ENCODE results near the gene CADM3.

Gene CADM3

DNA sequence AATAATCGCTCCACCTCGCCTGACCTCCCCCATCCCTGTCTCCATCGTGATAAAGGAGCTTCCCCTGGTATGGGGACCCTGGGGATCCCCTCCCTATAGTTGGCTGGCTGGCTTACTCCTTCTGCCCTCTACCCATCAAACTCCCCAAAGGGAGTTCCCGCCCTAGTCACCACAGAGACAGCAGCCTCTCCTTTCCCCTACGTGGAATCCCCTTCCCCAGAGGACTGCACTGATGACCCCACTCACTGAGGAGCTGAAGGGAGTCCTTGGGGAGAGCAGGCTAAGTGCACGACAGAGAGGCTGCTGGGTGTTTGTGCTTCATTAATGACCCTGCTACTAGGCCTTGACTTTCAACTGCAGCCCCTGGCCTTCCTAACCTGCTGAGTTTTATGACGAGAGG is 1.9 kb downstream of the CADM3 start:
- DNase-seq (ENCODE audit: low spot score), result no peak

DNA sequence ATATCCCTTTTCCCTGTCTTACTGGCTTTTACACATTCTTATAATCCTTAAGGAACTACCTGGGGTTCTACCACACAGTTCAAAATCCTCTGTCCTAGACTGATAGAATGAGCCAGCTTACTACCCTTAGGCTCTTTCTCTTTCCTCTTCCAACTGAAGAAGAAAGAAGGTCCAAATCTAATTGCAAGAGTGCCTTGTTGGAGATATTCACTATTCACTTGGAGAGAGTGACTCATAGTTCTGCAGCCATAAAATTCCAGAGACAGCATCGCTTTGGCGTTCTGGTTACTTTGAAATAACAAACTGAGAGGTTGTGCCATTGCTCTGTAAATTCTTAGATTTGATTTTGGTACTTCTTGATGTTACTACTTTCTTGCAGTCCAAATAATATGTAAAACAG is 4.2 kb downstream of the CADM3 start:
- DNase-seq (ENCODE audit: low spot score), result no peak

DNA sequence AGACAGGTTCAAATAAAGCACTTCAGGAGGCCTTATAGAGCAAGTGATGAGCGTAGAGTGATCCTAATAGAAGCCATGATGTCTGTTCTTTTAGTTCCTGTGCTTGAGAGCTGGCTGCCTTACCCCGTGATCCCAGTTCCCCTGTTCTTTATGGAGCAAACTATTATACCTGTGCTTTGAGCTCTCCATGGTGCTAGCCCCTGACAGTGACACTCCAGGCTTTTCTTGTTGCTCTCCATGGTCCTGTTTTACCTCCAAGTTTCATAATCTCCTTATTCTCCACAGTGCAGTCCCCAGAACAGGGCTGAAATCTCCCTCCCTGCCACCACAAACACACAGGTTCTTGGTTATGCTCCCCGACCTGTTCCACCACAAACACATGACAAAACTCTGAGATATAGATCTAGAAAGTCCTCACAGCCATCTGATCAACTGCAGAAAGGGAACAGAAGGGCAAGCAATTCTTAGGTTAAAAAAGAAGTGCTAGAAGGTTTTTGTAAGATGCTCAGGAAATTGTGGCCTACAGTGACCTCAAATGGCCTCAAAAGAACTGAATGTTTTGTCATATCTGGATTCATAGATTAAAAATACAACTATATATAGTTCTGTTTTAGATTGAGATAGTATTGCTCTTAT is 6.0 kb downstream of the CADM3 start:
- no peak for DNase-seq (ENCODE audit: low spot score)

DNA sequence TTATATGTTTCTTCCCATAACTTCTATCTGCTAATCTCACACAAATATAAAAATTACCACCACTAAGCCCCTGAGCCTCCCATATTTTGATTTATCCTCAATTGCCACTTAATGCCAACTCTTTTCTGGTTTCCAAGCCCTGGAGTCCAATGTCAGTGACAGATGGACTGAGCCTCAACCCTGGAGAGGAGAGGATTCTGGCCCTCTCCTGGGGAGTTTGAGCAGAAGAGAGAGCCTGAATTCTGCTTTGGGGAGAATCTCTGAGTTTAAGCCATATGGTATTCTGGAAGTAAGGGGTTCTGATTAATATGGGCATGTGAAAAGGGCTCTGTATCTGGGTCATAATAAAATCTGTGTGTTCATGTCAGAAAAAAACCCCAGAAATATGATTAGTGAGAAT is 8.5 kb downstream of the CADM3 start:
- no peak for DNase-seq (ENCODE audit: low spot score)

DNA sequence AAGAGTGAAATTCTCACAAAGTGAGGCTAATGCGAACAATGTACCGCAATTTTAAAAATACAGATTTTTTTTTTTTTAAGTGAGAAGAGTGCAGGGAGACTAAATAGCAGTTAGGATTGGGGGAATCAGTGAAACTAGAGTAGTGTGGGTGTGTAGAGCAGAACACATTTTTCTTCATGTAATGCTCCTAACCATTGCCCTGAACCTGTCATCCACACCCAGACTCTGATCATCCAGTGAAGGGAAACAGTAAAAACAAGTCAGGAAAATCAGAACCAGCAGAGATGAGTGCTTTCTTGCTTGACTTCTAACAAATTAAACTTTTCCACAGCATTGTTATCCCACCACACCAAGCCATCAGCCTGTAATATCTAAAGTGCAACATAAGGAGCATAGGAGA is 9.1 kb downstream of the CADM3 start:
- no peak for DNase-seq (ENCODE audit: low spot score)

DNA sequence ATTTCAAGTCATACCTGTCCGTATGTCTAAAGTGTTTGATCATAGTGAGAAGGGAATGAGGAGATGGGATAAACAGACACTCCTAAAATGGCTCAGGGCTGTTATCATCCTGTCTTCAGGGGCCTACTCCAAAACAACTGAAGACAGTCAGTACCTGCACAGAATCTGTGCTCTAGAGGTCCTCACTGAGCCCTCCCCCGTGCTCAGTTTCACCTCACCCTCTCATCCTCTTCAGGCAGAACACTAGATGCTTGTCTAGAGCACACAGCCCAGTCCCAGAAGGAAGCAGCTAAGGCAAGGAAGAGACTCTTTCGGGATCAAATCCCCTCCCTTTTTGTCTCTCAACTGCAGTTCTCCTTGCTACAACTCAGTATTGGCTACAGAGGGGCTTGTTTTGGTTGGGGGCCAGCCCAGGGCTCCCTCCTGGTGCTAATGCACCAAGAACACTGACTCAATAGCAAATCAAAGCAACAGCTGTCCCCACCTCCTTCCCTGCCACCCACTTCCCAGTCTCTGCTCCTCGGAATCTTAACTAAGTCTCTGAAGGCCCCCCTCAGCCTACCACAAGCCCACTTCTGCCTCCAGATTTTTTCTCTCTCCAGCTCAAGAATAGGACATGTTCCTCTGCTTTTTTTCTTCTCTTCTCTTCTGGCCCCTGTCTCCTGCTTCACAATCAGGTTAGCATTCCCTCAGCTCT is 10.1 kb downstream of the CADM3 start:
- no peak for DNase-seq (ENCODE audit: low spot score)

DNA sequence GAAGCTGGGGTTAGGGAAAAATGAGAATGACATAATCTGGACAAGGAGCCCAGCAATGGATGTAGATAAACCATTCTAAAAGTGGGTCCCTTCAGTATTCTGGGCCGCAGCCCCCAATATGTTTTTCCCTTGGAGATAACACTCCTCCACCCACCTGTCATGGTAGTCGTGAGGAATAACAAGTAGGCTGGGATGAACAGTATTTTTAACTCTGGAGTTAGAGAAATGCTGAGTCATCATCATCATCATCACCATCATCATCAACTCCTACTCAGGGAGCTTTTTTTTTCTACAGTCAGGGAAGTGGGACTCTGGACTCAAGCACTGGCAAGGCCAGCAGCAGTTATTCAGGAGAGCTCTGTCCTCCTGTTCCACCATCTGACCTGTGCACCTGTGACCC is 12.8 kb downstream of the CADM3 start:
- DNase-seq (ENCODE audit: low spot score), result no peak

DNA sequence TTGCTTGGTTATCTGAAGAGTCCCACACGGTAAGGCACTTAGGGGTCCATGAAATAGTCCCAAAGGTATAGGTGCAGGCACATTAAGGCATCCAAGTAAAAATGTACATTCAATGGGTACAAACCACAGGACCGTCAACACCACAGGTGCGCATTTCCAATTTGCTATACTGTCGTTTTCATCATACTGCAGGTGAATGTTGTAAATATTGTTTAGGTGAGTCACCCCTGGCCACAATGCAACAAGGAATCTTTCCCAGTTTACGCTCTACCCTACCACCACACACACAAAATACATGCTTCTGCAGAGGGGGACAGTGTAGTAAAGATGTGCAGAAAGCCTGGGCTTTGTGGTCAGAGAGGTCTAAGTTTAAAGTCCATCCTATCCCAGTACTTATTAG is 13.7 kb downstream of the CADM3 start:
- DNase-seq (ENCODE audit: low spot score), result no peak

DNA sequence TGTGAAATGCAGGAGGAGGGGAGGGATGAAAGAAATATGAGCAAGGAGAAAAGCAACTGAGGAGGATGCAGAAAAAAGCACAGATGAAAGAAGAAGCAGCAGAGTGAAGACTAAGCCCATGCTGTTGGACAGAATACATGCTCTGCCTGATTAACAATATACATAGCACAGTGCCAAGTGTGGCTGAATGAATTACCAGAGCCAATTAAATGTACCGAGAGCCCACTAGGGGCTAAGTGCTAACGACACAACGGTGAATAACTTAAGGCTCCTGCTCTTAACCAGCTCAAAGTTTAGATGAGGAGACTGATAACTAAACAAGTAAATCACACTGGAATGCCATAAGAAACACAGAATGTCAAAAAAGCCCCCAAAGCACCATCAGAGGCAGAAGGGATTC is 15.6 kb downstream of the CADM3 start:
- no peak for DNase-seq (ENCODE audit: low spot score)

DNA sequence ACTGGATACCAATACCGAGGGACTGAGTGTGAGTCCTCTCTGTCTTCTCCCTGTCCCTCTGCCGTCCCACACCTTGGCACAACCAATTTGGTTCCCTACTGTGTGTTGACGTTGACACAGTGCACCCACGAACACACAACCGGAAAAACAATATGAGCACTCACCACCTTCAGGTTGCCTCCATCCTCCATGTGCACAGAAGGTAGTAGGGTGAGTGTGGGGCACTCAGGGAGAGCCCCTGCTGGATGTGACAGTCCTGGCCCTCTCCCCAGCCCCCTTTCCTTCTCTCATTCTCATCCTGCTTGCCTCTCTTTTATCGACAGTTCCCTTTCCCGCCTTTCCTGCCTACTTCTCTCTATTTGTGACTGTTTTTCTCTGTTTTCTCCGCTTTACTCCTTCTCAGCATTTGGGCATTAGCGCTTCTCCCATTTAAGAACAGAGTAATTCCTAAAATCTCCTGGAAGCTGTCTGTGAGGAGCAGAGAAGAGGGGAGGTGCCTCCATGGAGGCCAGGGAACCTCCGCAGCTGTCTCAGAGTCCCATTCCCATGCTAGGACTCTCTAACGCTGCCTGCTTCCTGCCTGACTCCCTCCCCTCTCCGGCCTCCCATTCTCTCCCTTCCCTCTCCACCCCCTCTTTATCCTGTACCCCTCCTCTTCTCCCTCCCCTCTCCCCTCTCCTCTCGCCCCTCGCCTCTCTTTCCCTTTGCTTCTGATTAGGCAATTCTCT is 16.4 kb downstream of the CADM3 start:
- no peak for DNase-seq (ENCODE audit: low spot score)

DNA sequence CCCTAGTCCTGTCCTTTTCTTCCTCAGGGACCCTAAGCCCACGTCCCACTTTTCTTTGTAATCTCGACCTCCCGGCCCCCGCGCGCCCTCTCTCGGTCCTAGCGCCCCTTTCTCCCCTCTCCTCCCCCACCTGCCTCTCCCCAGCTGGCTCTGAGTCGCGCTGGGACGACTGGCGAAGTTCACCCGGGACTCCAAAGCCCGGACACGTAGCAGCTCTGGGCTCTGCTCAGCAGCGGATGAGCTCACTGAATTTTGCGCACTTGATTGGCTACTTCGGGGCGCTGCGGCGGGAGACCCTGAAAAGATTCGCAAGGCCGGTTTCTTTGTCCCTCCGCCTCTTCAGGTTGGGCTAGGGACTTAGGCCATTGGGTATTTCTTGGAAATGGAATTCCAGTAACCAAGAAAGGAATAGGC is 17.0 kb downstream of the CADM3 start:
- DNase-seq (ENCODE audit: low spot score), result no peak

DNA sequence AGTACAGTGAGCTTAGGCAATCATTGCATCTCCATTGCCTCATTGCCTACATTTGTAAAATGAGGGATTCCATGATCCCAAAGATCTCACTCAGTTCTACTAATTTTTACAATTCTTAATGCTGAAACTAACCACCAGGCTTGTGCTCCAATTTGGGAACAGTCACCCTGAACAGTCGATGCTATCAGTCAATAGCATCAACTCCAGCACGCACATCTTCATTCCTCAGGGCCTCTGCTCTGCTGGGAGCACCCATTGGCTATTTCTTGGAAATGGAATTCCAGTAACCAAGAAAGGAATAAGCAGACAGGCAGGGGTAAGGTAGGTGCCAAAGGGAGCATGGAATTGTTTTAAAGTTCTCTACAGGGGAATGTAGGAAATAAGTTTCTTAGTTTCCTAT is 19.0 kb downstream of the CADM3 start:
- no peak for DNase-seq (ENCODE audit: low spot score)

DNA sequence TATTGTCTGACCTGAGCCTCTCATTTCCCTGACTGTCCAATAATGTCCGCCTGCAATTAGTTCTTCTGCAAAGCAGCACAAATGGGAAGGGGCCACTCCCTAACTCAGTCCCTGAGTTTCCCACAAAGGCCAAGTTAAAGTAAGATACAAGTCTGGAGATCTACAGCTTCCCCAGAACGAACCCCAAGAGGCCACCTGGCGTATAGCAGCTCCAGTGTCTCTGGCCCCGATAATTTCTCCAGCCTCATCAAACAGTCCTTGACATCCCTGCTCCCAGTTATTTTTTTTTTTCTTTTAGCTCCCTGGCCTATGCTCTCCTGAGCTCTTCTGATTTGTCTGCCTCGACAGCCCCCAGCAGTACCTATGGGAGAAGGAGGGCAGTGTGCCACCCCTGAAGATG is 25.1 kb downstream of the CADM3 start:
- DNase-seq (ENCODE audit: low spot score), result no peak

DNA sequence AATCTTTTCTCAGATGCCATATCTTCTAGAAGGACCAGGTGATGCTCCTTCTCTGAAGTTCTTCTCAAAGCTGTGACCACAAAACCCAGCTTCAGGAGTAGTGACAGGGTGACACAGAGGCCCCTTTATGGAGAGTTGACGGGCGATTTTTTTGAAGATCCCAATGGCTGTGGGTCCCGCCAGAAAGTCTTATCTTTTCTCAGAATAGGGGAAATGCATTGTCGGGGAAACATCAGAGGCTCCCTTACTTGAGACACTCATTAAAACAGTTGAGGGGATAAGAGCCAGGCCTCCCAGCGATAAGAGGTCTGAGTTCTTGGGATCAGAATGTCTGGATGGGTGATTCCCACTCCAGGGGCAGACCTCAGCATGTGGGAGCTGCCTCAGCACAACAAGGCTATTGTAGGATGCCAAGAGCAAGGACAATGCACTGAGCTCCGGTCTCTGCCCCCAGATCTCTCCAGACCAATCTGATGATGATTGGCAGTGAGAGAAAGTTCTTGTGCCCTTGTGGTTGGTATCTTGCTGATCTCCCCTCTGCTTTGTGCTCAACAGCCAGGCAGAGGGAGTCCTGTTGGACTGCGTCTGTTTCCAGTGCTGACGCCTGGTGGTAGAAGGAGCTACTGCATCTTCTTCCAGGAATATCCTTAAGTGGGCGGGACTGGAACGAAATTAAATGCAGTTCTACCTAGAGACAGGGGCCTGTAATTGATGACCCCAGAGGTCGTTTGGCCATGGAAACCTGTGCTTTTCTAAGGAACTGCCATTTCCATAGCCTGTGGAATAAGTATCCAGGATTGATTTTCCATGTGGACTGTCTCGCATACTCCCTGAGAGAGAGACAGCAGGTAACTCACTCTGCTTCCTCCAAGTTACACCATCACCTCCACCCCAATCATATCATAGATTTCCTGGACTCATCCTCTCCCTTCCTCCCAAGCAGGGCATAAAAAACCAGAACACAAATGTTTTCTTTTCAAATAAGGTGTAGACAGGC is 26.4 kb downstream of the CADM3 start:
- DNase-seq (ENCODE audit: low spot score), result peak; percentile 85

DNA sequence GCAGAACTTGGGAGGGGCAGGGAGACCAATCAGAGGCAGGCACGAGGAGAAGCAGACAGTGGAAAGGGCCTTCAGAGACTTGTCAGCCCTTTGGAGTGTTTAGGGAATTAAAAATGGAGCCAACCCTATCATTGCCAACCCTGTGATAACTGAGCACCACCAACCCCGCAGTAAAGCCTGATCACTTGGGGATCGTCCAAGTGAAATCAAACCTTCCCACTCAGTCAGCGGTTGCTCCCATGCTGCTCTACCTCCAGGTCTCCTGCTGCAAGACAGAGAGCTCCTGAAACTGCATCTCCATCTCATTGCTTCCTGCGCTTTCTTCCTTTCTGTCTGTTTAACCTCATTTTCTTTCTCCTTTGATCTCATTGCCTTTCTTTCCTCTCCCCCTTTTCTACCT is 28.5 kb downstream of the CADM3 start:
- no peak for DNase-seq (ENCODE audit: low spot score)

DNA sequence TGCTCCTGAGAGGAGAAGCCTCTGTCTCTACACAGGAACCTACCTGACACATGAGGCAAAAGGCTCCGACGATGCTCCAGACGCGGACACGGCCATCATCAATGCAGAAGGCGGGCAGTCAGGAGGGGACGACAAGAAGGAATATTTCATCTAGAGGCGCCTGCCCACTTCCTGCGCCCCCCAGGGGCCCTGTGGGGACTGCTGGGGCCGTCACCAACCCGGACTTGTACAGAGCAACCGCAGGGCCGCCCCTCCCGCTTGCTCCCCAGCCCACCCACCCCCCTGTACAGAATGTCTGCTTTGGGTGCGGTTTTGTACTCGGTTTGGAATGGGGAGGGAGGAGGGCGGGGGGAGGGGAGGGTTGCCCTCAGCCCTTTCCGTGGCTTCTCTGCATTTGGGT is 29.4 kb downstream of the CADM3 start:
- DNase-seq (ENCODE audit: low spot score), result no peak

DNA sequence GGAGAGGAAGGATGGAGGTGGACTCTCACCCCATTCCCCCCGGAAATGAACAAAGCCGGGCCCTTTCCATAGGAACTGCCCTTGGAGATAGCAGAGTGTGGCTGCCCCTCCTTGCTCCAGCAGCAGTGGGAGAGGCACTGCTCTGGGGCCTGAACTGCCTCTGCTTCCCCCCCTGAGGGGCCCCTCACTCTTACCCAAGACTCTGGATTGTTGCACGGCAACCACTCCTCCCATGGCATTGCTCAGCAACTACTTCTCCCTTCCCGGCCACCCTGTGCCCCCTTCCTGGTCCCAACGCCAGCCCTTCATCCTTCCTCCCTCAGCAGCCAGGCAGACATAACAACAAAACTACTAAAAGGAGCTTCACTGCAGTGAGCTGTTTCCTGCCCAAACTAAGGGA is 30.2 kb downstream of the CADM3 start:
- no peak for DNase-seq (ENCODE audit: low spot score)

DNA sequence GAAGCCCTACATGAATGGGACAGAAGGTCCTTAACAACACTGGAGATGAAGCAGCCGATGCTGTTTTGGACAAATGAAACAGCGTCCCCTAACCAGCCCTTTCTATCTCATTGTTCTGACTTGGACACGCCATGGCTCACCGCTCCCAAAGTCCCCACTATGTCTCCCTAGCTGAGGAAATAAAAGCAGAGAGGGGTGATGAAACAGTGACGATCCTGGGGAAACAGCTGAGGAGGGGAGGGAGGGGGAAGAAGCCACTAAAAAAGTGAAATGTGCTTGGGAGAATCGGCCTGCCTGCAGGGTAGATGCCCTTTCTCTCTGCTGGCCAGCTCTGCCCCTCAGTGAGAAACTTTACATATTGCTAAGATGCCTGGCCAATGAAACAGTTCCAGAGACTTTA is 32.2 kb downstream of the CADM3 start:
- DNase-seq (ENCODE audit: low spot score), result no peak

DNA sequence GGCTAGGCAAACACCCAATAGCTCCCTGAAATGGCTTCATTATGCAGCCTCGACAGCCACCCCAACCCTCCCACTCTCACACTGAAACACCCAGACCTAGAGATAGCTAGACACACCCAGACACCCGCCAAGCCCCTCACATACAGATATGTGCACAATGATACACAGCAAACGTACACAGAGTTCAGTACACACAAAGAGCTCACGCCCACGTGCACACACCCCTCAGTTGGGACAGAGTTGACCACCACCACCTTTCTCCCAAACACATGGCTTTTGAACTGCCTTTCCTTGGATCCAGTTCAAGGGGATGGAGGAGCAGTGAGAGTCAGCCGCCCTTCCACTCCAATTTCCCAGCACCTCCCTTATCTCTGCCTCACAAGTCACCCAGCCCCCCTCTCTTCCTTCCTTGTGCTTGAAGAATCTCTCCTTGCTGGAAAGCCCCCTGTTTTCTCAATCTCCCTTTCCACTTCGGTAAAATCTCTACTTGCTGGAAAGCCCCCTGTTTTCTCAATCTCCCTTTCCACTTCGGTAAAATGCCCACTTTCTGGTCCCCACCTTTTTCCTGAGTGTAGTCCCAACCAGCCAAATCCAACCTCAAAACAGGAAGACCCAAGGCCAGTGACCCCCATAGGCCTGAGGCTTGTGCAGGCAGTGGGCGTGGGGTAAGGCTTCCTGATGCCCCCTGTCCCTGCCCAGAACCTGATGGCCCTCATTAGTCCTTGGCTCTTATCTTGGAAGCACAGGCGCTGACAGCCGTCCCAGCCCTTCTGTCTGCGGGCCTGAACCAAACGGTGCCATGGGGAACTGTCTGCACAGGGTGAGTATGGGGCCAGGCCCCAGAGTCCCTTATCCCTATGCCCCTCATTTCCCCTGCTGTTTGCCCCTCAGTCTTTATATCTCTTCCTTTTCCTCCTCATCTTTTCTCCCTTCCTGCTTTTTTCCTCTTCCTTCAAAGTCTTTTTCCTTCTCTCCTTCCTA is 33.0 kb downstream of the CADM3 start, which contains the start of gene ACKR1:
Gene ACKR1 (plus strand): TSS at position 715 of the 981 bp plus-strand sequence. CDS start 85 bp downstream, at position 800.
- no peak for DNase-seq (ENCODE audit: low spot score)

DNA sequence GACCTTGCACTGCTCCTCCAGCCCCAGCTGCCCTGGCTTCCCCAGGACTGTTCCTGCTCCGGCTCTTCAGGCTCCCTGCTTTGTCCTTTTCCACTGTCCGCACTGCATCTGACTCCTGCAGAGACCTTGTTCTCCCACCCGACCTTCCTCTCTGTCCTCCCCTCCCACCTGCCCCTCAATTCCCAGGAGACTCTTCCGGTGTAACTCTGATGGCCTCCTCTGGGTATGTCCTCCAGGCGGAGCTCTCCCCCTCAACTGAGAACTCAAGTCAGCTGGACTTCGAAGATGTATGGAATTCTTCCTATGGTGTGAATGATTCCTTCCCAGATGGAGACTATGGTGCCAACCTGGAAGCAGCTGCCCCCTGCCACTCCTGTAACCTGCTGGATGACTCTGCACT is 33.8 kb downstream of the CADM3 start:
- no peak for DNase-seq (ENCODE audit: low spot score)

DNA sequence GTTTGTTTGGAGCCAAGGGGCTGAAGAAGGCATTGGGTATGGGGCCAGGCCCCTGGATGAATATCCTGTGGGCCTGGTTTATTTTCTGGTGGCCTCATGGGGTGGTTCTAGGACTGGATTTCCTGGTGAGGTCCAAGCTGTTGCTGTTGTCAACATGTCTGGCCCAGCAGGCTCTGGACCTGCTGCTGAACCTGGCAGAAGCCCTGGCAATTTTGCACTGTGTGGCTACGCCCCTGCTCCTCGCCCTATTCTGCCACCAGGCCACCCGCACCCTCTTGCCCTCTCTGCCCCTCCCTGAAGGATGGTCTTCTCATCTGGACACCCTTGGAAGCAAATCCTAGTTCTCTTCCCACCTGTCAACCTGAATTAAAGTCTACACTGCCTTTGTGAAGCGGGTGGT is 34.7 kb downstream of the CADM3 start:
- no peak for DNase-seq (ENCODE audit: low spot score)
